Esophagus squamous epithelium (tissue), 4 donors: ENCODE results near the gene DYNC1LI1.

Experiments
- CTCF ChIP-seq, 6 experiments: fragments of 450-650 bp in 4 of 6; fragments of 200-600 bp in 2 of 6; sonication (generic) in 2 of 6; IDR thresholded peaks; one replicate each; pipeline ENCODE4 v1.5.1; 2016 to 2019; ENCODE audit warnings: antibody characterized with exemption in 6 of 6, mild to moderate bottlenecking in 4 of 6, moderate library complexity in 4 of 6
- POLR2A ChIP-seq, 4 donors: fragments of 450-650 bp; IDR thresholded peaks; one replicate each; pipeline ENCODE4 v1.6.1; 2017; ENCODE audit warnings: antibody characterized with exemption in 4 of 4, mild to moderate bottlenecking in 4 of 4, moderate library complexity in 3 of 4

GRCh38 chr3:32501783-32502117 is 68.9 kb downstream of the DYNC1LI1 start:
- TF ChIP-seq CTCF (IDR thresholded peaks at IDR 0.05) = no peak
- no peak for TF ChIP-seq POLR2A (IDR thresholded peaks at IDR 0.05)
